Loucy (cell line): ENCODE data around the gene ARHGAP32.

Experiments used
- CTCF ChIP-seq: fragments of 200-600 bp; sonication (generic); conservative IDR thresholded peaks from 2 replicates; pipeline ENCODE4 v1.5.1; 2014; ENCODE audit warnings: mild to moderate bottlenecking, antibody characterized with exemption, low read length
- EZH2phosphoT487 ChIP-seq: fragments of 200-600 bp; IDR thresholded peaks from 2 replicates; pipeline ENCODE4 v1.6.1; 2018; ENCODE audit warnings: antibody characterized with exemption, mild to moderate bottlenecking, moderate library complexity, borderline replicate concordance

GRCh38 chr11:128936606-128937251, 255.4 kb downstream of the ARHGAP32 start:
- TF ChIP-seq CTCF (no peak), EZH2phosphoT487 (no peak)
